Endothelial cell of umbilical vein (primary cell): ENCODE measurements around the gene CACNA1A. TPM values are rescaled to one million over a fixed set of nuclear protein-coding genes. Genes with fewer than 3 reads are reported as not detected.

ENCODE experiments used
- BruUV-seq: library from RNA; stranded (reverse); fragments of 400-500 nt; replicated peaks from 2 replicates; lab custom pipeline; 2021; lab: Mats Ljungman, UMichigan
- CTCF ChIA-PET: fragments of 300-600, 350-600 bp; sonication (Branson Sonifier 250); formaldehyde crosslinking; loops from one replicate; lab custom pipeline; 2021; ENCODE audit warnings: antibody characterized with exemption, inconsistent platforms; lab: Charles Lee
- POLR2A ChIA-PET: fragments of 300-600, 350-600 bp; sonication (Branson Sonifier 250); formaldehyde crosslinking; loops from one replicate; lab custom pipeline; 2021; ENCODE audit warnings: antibody characterized with exemption, inconsistent platforms; lab: Charles Lee
- DNase-seq: peaks from one replicate; pipeline ENCODE4 v3.0.0-alpha.2; 2011; ENCODE audit warnings: low read depth, low spot score
- FAIRE-seq: peaks from 2 replicates; lab custom pipeline; 2011; peaks lifted over from hg19 to GRCh38; lab: Jason Lieb, UNC
- H2AFZ ChIP-seq: 2 replicates; pipeline ENCODE4 v1.6.0; 2012; ENCODE audit warnings: low read depth, low read length, control low read depth, inconsistent platforms
- H3K27ac ChIP-seq: 2 replicates; pipeline ENCODE4 v1.5.1; 2011; ENCODE audit warnings: low read depth, mild to moderate bottlenecking, control low read depth, low read length, moderate library complexity; ENCODE audit not compliant: insufficient read depth
- H3K27me3 ChIP-seq, 2 experiments: 2 replicates each; pipeline versions ENCODE4 v1.6.0 to v1.6.1; 2011; ENCODE audit warnings: low read length in 2 of 2, mixed read lengths in 1 of 2; ENCODE audit not compliant: control insufficient read depth in 2 of 2, insufficient read depth in 2 of 2
- H3K36me3 ChIP-seq, 2 experiments: 2 replicates in 1 of 2; 3 replicates in 1 of 2; pipeline ENCODE4 v1.5.1; 2011; ENCODE audit warnings: low read length in 2 of 2, mild to moderate bottlenecking in 1 of 2, moderate library complexity in 1 of 2; ENCODE audit not compliant: control insufficient read depth in 2 of 2, insufficient read depth in 2 of 2; ENCODE audit errors: extremely low read depth in 1 of 2
- H3K4me1 ChIP-seq: 3 replicates; pipeline ENCODE4 v1.5.1; 2011; ENCODE audit warnings: mild to moderate bottlenecking, low read length; ENCODE audit not compliant: control insufficient read depth, insufficient read depth; ENCODE audit errors: extremely low read depth
- H3K4me2 ChIP-seq: 2 replicates; pipeline ENCODE4 v1.6.1; 2011; ENCODE audit warnings: low read length, control low read depth, mixed read lengths; ENCODE audit not compliant: insufficient read depth
- H3K4me3 ChIP-seq, 3 experiments: fragments of 200-600 bp in 1 of 3; sonication (generic), shearing (Covaris generic) in 1 of 3; replicated peaks in 1 of 3; 2 replicates each; pipeline ENCODE4 v1.5.1; 2011 to 2016; ENCODE audit warnings: control low read depth in 3 of 3, low read length in 3 of 3, mild to moderate bottlenecking in 2 of 3, inconsistent platforms in 1 of 3, low read depth in 1 of 3, moderate library complexity in 1 of 3; ENCODE audit not compliant: insufficient read depth in 1 of 3
- H3K79me2 ChIP-seq: 2 replicates; pipeline ENCODE4 v1.6.0; 2012; ENCODE audit warnings: low read length, inconsistent platforms; ENCODE audit not compliant: control insufficient read depth, insufficient read depth
- H3K9ac ChIP-seq: replicated peaks from 2 replicates; pipeline ENCODE3; 2011; ENCODE audit warnings: low read length, control low read depth; ENCODE audit not compliant: insufficient read depth; ENCODE audit errors: extremely low read depth
- H3K9me1 ChIP-seq: replicated peaks from 3 replicates; pipeline ENCODE4 v1.6.0; 2011; ENCODE audit warnings: mild to moderate bottlenecking, low read length; ENCODE audit not compliant: control insufficient read depth, insufficient read depth; ENCODE audit errors: extremely low read depth
- H3K9me3 ChIP-seq: replicated peaks from 2 replicates; pipeline ENCODE4 v1.5.1; 2012; ENCODE audit warnings: low read length, inconsistent platforms; ENCODE audit not compliant: control insufficient read depth, insufficient read depth
- H4K20me1 ChIP-seq: replicated peaks from 2 replicates; pipeline ENCODE3; 2011; ENCODE audit warnings: mild to moderate bottlenecking, low read length; ENCODE audit not compliant: control insufficient read depth, insufficient read depth; ENCODE audit errors: extremely low read depth
- EZH2 ChIP-seq: IDR thresholded peaks from 2 replicates; pipeline ENCODE4 v1.6.1; 2012; ENCODE audit warnings: borderline replicate concordance, low read depth, mild to moderate bottlenecking, moderate library complexity, low read length, inconsistent platforms; ENCODE audit not compliant: severe bottlenecking
- MYC ChIP-seq: IDR thresholded peaks from one replicate; pipeline ENCODE4 v1.6.1; 2011; ENCODE audit warnings: mild to moderate bottlenecking, low read depth, low read length
- POLR2A ChIP-seq: IDR thresholded peaks from 2 replicates; pipeline ENCODE4 v1.6.1; 2012; ENCODE audit warnings: low read depth, mild to moderate bottlenecking, control low read depth, low read length
- POLR2AphosphoS5 ChIP-seq: IDR thresholded peaks from 2 replicates; pipeline ENCODE4 v1.6.1; 2012; ENCODE audit warnings: low read depth, mild to moderate bottlenecking, control low read depth, low read length, moderate library complexity; ENCODE audit not compliant: insufficient read depth
- dilution Hi-C: fragments of 300-500 bp; cut with MboI; formaldehyde crosslinking; loops from one replicate; pipeline ENCODE4 v1.15.0; 2019; ENCODE audit warnings: low sequenced_read_pairs; ENCODE audit not compliant: extremely low pct_ligation_motif_present
- intact Hi-C: fragments of 100-400 bp; cut with micrococcal nuclease; formaldehyde crosslinking; loops from one replicate; pipeline ENCODE4 v1.10.0; 2022
- polyA plus RNA-seq, 4 experiments: library from polyadenylated mRNA; depleted of rRNA in 3 of 4; stranded (reverse) in 3 of 4; unstranded in 1 of 4; fragments of >200 nt; gene quantifications; 2 replicates each; pipeline versions ENCODE4 v1.2.1 to v1.2.3, GENCODE V29; 2011 to 2012; ENCODE audit warnings: missing spikeins in 1 of 4
- total RNA-seq: library from RNA; stranded (reverse); gene quantifications from 2 replicates; pipeline ENCODE4 v1.2.3, GENCODE V29; 2021
- TF ChIP-seq, protein P1 (sequence below), 2 donors: IDR thresholded peaks; 1 replicate in 1 of 2; 2 replicates in 1 of 2; pipeline ENCODE4 v1.5.1; 2011; ENCODE audit warnings: low read length in 2 of 2, mild to moderate bottlenecking in 2 of 2, moderate library complexity in 2 of 2, control low read depth in 1 of 2, inconsistent platforms in 1 of 2, low read depth in 1 of 2; ENCODE audit not compliant: insufficient read depth in 1 of 2; ENCODE audit errors: extremely low read depth in 1 of 2
- TF ChIP-seq, protein P2 (sequence below): IDR thresholded peaks from 2 replicates; pipeline ENCODE4 v1.6.1; 2011; ENCODE audit not compliant: insufficient read depth, insufficient read length

The CACNA1A gene
- total and polyA plus RNA-seq, 2 donors (not counting 3 experiments of a cell fraction or from before 2014, with no cell fraction given): 0.17 to 0.38 TPM

DNA sequence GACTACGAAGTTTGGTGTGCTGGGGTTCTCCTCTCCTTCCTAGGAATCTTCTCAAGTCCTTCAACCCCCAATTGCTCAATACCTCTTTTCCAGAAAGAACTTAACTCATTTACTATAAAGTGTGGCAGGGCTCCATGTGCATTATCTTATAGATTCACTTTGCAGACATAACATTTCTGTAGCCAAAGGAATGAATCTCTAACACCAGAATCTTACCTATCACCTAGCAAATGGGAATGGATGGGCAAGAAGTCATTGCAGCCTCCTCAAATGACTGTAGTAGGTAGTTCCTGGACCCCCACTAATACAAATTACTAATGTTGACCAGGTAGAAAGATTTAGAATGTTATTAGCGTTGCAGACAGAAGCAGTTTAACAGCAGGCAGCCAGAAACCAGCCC lies 5.7 kb upstream of the CACNA1A start:
- POLR2A ChIA-PET: no interaction called here
- no peak overlapping the region for H3K9ac ChIP-seq
- dilution Hi-C loops (no loop called here), intact Hi-C loops (no loop called here)
- FAIRE-seq (no peak), DNase-seq (no peak)
- no peaks in the 10 kb centered on the region for H4K20me1 ChIP-seq
- H3K4me1 ChIP-seq: no peaks in the 10 kb centered on the region
- no peaks in the 10 kb centered on the region for H3K9me1 ChIP-seq
- no peak overlapping the region for H2AFZ ChIP-seq
- H3K27me3 ChIP-seq: peaks cover 16 to 19% of the 10 kb centered on the region in 2 experiments
- BruUV-seq: no TSS peak
- H3K36me3 ChIP-seq: no peaks in the 10 kb centered on the region
- CTCF ChIA-PET: no interaction called here
- no peaks in the 10 kb centered on the region for H3K9me3 ChIP-seq
- TF ChIP-seq, protein P1, sequence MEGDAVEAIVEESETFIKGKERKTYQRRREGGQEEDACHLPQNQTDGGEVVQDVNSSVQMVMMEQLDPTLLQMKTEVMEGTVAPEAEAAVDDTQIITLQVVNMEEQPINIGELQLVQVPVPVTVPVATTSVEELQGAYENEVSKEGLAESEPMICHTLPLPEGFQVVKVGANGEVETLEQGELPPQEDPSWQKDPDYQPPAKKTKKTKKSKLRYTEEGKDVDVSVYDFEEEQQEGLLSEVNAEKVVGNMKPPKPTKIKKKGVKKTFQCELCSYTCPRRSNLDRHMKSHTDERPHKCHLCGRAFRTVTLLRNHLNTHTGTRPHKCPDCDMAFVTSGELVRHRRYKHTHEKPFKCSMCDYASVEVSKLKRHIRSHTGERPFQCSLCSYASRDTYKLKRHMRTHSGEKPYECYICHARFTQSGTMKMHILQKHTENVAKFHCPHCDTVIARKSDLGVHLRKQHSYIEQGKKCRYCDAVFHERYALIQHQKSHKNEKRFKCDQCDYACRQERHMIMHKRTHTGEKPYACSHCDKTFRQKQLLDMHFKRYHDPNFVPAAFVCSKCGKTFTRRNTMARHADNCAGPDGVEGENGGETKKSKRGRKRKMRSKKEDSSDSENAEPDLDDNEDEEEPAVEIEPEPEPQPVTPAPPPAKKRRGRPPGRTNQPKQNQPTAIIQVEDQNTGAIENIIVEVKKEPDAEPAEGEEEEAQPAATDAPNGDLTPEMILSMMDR (IDR thresholded peaks at IDR 0.05; ENCODE audit: extremely low read depth in 1 of 2, insufficient read depth in 1 of 2, low read depth in 1 of 2, low read length in 2 of 2): no peak
- TF ChIP-seq MYC (no peak), POLR2A (no peak), POLR2AphosphoS5 (no peak)
- TF ChIP-seq, protein P2, sequence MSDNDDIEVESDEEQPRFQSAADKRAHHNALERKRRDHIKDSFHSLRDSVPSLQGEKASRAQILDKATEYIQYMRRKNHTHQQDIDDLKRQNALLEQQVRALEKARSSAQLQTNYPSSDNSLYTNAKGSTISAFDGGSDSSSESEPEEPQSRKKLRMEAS: no peak
- H3K4me2 ChIP-seq: no peak overlapping the region
- no peaks in the 10 kb centered on the region for H3K79me2 ChIP-seq
- no peak overlapping the region for H3K27ac ChIP-seq
- no peak overlapping the region for H3K4me3 ChIP-seq

- peaks cover 24 to 40% of the 10 kb centered on the region in 2 experiments for H3K27me3 ChIP-seq
- intact Hi-C loops (no loop called here), dilution Hi-C loops (no loop called here)
- ChIA-PET CTCF (interaction anchor here (0.7 kb wide), 1 partner anchor 372 kb away, joined by 3 read pairs; no protein-coding TSS in a partner anchor), POLR2A (no interaction called here)
- no peak overlapping the region for H3K4me3 ChIP-seq
- H3K9ac ChIP-seq: no peak overlapping the region
- TF ChIP-seq EZH2 (no peak), POLR2AphosphoS5 (no peak)
- FAIRE-seq: no peak
- no peaks in the 10 kb centered on the region for H3K79me2 ChIP-seq
- H2AFZ ChIP-seq: no peak overlapping the region
- no peaks in the 10 kb centered on the region for H3K9me3 ChIP-seq
- no peaks in the 10 kb centered on the region for H3K4me1 ChIP-seq
- DNase-seq: no peak
- H3K9me1 ChIP-seq: no peaks in the 10 kb centered on the region
- H4K20me1 ChIP-seq: no peaks in the 10 kb centered on the region
- no peak overlapping the region for H3K27ac ChIP-seq
- BruUV-seq: no TSS peak
- no peaks in the 10 kb centered on the region for H3K36me3 ChIP-seq
- H3K4me2 ChIP-seq: no peak overlapping the region
These were observed 853 bp upstream of the CACNA1A start for GRCh38 chr19:13507053-13507611.
